ENCODE measurements around the gene IGSF11.

DNA sequence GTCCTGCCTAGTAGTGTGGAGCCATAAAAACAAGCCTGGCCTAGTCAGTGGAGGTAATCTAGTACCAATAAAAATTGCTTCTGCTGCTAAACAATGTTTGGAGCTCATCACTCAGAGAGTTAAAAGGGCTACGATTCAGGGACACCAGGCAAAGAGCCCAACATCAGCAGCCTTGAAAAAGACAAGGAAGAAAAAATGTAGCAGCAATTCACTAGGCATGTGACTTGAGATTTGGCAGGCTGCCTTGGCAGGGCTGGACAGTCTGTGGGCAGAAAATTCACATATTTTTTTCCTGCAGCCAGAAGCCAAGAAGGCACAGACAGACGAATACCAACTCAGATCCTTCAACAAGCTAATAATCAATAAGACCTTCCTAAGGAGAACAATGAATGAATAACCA lies 47.2 kb downstream of the IGSF11 start:
- TF ChIP-seq EZH2 (IDR thresholded peaks at IDR 0.05) = no peak
- no peak for TF ChIP-seq POLR2AphosphoS5 (IDR thresholded peaks at IDR 0.05; ENCODE audit: borderline replicate concordance, low read depth, low read length)

Data from SK-N-MC (cell line).